ENCODE measurements around the gene SPSB3.
"Not testable (repeated sequence)": the region's sequence is repeated elsewhere in the genome, so short reads cannot be mapped to it uniquely, and the experiment has no call there.

Gene SPSB3

GRCh38 chr16:1734816-1735215 is 47.6 kb downstream of the SPSB3 start:
- no peak for DNase-seq

DNA sequence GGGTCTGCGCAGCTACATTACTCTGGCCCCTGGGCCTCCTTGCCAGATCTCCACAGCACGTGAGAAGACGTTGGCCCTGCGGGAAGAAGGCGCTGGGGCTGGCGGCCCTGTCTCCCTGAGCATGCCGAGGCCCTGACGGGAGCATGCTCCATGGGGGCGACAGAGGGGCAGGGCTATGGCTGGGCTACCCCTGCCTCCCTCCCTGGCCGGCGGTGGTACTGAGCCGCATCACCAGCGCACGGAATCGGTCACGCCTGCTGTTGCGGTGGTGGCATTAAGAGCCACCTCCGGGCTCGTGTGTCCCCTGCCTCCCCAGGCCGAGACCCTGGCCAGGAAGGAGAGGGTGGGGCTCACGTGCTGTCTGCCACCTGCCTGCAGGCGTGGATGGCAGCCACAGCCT is 48.2 kb downstream of the SPSB3 start:
- no peak for DNase-seq

DNA sequence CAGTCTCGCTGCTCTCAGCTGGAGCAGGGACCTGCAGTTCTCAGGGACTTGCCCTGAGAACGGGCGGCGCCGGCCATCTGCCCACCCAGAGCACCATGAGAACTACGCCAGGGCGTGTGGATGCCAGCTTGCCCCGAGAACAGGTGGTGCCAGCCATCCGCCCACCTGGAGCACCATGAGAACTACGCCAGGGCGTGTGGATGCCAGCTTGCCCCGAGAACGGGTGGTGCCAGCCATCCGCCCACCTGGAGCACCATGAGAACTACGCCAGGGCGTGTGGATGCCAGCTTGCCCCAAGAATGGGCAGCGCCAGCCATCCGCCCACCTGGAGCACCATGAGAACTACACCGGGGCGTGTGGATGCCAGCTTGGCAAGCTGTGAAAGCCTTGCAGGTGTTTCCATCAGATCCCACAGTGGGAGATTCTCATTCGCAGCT is 49.8 kb downstream of the SPSB3 start:
- not testable (repeated sequence) for DNase-seq

DNA sequence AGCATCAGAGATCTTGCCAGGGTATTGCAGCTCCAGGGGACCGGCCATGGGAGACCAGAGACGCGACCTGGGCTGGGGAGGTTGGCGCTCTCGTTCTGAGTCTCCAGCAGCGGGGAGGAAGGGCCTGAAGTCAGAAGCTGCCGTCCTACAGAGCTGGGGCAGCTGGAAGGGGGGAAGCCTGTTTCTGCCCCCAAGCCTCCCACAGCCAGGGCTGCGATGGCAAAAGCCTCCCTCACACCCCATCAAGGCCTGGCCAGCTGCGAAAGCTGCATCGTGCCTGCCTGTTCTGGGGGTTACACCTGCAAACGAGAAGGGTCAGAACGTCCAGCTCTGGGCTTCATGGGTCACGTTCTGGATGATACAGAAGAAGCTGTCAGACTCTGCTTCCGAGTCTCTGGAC is 50.3 kb downstream of the SPSB3 start:
- no peak for DNase-seq

DNA sequence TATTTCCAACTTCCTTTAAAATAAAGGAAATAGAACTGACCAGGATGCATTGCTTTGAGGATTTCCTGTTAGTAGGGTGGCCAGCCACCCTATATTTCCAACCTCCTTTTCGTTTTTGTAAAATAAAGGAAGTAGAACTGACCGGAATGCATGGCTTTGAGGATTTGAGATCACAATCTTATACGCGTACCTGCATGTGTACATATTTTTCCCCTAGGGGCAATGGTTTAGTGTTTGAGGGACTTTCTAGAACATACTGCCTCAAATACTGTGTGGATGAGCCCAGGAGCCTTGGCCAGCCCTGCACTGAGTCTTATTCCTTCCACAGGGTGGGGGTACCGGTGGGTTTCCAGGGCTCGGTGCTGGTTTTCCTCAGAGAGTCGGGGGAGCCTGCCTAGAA is 50.8 kb downstream of the SPSB3 start:
- DNase-seq = no peak

- no peak for DNase-seq
Observed at GRCh38 chr16:1731073-1731472, 51.3 kb downstream of the SPSB3 start.

DNA sequence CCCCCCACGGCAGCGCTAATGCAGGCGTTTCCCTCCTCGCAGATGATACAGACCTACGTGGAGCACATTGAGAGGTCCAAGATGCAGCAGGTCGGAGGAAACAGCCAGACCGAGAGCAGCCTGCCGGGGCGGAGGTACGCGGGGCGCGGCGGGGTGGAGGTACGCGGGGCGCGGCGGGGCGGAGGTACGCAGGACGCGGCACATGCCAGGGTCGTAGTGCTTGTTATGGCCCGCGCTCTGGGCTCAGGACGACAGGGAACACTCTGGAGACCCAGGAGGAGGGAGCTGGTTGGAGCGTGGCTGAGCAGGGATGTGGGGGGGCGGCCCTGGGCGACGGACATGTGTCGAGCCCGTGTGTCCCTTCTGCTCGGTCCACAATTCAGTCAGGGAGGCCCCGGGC is 52.9 kb downstream of the SPSB3 start:
- DNase-seq = no peak

- no peak for DNase-seq
Observed at GRCh38 chr16:1729026-1729425, 53.3 kb downstream of the SPSB3 start.

GRCh38 chr16:1727651-1728624 is 54.4 kb downstream of the SPSB3 start:
- DNase-seq = no peak
